SK-N-SH treated with all-trans-retinoic acid at 6 μM for 48 hours (cell line): ENCODE measurements around the gene RAPGEF1.

Experiments used
- ISL1 ChIP-seq: fragments of 250-450 bp; sonication (Bioruptor Pico); IDR thresholded peaks from 2 replicates; pipeline ENCODE4 v2.1.2; 2022; ENCODE audit warnings: mild to moderate bottlenecking, moderate library complexity
- ZNF8 ChIP-seq: fragments of 450-650 bp; formaldehyde crosslinking; IDR thresholded peaks from 2 replicates; pipeline ENCODE4 v1.5.0; 2020; ENCODE audit warnings: mild to moderate bottlenecking, moderate library complexity

GRCh38 chr9:131706608-131706970, 33.3 kb downstream of the RAPGEF1 start:
- TF ChIP-seq ISL1 (CRISPR knock-in tag) (no peak), ZNF8 (CRISPR knock-in tag) (no peak)
